NCI-H82 treated with DMSO at 0.1 percent for 48 hours (cell line): Measurements from ENCODE around the gene SERTAD3.
"Not testable (repeated sequence)": the region's sequence is repeated elsewhere in the genome, so short reads cannot be mapped to it uniquely, and the experiment has no call there.

ENCODE experiments used
- DNase-seq: peaks from one replicate; lab custom pipeline; 2025; ENCODE audit not compliant: unreplicated experiment; lab: John Stamatoyannopoulos, UW

SERTAD3 gene, protein sequence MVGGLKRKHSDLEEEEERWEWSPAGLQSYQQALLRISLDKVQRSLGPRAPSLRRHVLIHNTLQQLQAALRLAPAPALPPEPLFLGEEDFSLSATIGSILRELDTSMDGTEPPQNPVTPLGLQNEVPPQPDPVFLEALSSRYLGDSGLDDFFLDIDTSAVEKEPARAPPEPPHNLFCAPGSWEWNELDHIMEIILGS

DNA sequence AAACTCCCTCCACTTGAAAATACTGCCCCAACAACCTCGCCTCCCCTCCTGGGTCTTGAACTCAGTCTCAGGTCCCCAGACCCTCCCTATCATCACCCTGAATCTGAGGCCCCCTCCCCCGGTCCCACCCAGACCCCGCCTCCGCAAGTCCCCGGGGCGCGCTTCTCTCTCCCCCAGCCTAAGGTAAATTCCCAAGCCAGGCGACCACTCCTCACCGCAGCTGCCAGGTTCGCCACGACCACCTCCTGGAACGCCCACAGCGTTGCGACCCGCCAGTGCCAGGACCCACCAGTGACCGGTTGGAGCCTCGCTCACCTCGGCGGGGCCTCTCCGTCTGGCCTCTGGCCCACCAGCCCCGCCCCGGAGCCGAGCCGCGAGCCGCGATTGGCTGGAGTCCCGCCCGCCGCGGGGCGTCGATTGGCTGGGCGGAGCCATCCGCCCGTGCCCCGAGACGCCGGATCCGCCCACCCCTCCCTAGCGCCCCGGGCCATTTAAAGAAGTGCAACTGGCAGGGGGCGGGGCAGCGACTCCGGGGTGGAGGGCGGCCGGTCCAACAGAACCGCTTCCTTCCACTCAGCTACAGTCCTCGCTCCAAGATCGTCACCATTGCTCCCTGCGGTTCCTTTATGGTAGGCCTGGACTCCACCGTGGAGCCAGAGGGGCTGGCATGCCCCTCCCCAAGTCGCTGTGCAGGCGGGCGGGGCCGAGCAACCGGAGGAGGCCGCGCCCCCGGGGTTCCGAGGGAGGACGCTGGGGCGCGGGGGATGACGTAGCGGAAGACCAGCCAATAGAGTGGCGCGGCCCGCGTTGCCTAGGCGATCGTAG lies at the start of gene SERTAD3:
Gene SERTAD3, minus strand, starts transcription at position 336 of the 825 bp plus-strand sequence. CDS start 2,255 bp downstream, outside the sequence.
- peak; percentile 93 for DNase-seq

GRCh38 chr19:40493778-40494177 lies 49.6 kb upstream of the SERTAD3 start:
- no peak for DNase-seq

- DNase-seq = no peak
Observed at GRCh38 chr19:40492274-40492673, 48.1 kb upstream of the SERTAD3 start.

GRCh38 chr19:40489882-40490230 lies 45.7 kb upstream of the SERTAD3 start:
- no peak for DNase-seq

- no peak for DNase-seq
Observed at GRCh38 chr19:40486017-40486416, 41.9 kb upstream of the SERTAD3 start.

GRCh38 chr19:40475878-40476644 lies 31.9 kb upstream of the SERTAD3 start:
- not testable (repeated sequence) for DNase-seq

DNA sequence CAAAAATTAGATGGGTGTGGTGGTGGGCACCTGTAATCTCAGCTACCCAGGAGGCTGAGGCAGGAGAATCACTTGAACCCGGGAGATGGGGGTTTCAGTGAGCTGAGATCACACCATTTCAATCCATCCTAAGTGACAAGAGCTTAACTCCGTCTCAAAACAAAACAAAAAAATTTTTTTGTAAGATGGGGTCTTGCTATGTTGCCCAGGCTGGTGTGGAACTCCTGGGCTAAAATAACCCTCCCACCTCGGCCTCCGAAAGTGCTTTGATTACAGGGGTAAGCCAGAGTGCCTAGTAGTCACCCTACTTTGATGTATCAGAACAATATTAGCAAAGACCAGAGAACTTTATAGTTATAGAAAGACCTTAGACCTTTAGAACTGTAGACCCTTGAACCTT lies 30.6 kb upstream of the SERTAD3 start:
- no peak for DNase-seq

GRCh38 chr19:40472516-40472915 lies 28.4 kb upstream of the SERTAD3 start:
- DNase-seq = no peak

GRCh38 chr19:40471111-40471510 lies 27.0 kb upstream of the SERTAD3 start:
- DNase-seq = no peak

- DNase-seq = no peak
Observed at GRCh38 chr19:40469011-40469410, 24.9 kb upstream of the SERTAD3 start.

GRCh38 chr19:40466985-40467734 lies 23.0 kb upstream of the SERTAD3 start, which contains the start of gene SPTBN4:
TSS of gene SPTBN4 (plus strand) at chr19:40467001. CDS start at chr19:40472622, 5,621 bp downstream.
- DNase-seq = no peak

GRCh38 chr19:40466219-40466984 lies 22.3 kb upstream of the SERTAD3 start:
- DNase-seq = no peak

- DNase-seq = peak; percentile 98
Observed at GRCh38 chr19:40465557-40466218, 21.6 kb upstream of the SERTAD3 start, which contains the start of gene BLVRB. TSS of gene BLVRB (minus strand) at chr19:40465745. CDS start at chr19:40465688, 57 bp downstream.

GRCh38 chr19:40465025-40465556 lies 21.0 kb upstream of the SERTAD3 start:
- DNase-seq = no peak

DNA sequence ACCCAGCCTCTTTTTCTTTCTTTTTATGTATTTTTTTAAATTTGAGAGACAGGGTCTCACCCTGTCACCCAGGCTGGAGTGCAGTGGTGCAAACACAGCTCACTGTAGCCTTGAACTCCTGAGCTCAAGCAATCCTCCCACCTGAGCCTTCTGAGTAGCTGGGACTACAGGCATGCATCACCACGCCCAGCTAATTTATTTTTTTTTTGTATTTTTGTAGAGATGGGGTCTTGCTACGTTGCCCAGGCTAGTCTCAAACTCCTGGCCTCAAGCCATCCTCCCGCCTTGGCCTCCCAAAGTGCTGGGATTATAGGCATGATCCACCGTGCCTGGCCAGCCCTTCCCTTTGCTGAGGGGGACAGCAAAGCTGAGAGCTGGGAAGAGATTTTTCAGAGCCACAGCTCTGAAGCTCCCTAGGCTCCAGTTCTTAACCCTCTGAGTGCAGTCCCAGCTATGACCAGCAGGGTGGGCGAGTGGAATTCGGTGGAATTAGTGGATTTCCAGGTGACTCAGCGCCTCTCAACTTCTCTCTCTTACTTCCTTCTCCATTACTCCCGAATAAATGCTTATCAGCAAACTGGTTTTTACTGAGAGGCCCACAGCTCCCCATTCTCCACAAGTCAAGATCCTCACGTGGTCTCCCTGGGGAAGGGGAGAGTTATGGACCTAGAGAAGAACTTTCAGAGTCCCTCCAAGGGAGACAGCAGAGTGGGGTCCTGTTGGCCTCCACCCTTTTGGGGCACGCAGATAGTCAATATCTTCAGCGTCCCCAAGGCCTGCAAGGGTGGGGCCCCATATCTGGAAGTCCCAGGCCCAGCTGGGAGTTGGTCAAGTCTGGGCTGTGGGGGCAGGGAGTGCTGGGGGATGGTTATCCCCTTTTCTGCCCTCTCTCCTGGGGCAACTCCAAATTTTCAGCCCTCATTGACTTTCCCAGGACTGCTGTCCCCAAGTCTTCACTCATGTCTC lies 20.2 kb upstream of the SERTAD3 start:
- DNase-seq = peak; percentile 66

DNA sequence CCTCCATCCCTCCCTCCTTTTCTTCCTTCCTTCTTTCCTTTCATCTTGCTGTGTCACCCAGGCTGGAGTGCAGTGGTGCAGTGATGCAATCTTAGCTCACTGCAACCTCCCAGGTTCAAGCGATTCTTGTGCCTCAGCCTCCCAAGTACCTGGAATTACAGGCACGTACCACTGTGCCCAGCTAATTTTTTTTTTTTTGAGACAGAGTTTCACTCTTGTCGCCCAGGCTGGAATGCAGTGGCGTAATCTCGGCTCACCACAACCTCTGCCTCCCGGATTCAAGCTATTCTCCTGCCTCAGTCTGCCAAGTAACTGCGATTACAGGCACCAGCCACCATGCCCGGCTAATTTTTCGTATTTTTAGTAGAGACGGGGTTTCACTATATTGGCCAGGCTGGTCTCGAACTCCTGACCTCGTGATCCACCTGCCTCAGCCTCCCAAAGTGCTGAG lies 19.5 kb upstream of the SERTAD3 start:
- DNase-seq = not testable (repeated sequence)

DNA sequence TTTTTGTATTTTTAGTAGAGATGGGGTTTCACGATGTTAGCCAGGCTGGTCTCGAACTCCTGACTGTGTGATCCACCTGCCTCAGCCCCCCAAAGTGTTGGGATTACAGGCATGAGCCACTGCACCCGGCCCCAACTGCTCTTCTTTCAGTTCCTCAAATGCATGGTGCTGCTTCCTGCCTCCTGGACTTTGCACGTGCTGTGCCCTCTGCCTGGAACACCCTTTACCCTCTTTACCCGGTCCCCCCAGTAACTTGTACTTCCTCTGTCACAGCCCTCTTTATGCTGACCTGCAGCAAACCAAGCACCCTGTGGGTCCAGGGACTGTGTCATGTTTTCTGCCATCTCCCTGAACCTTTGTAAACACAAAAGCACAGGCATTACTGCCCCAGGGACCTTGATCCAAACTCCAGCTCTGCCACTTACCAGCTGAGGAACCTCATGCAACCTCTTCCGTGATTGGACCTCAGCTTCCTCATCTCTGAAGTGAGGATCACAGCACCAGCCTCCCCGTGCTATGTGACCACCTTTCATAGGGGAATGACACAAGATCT lies 17.6 kb upstream of the SERTAD3 start:
- DNase-seq = no peak

GRCh38 chr19:40460185-40460584 lies 16.1 kb upstream of the SERTAD3 start:
- no peak for DNase-seq
